HEK293 (cell line): ENCODE results near the gene CDK14.

Experiments
- CTCF ChIA-PET: fragments of 350-600 bp; formaldehyde crosslinking; extraction: SDS; loops from one replicate; lab custom pipeline; 2021; ENCODE audit warnings: antibody characterized with exemption; lab: Yijun Ruan, JAX
- POLR2A ChIA-PET: fragments of 300-600 bp; formaldehyde crosslinking; extraction: SDS; loops from one replicate; lab custom pipeline; 2020; ENCODE audit warnings: antibody characterized with exemption, inconsistent platforms; lab: Yijun Ruan, JAX
- H3K27ac ChIP-seq: fragments of 200-500 bp; sonication (Bioruptor generic); 2 replicates; pipeline ENCODE4 v1.5.1; 2014; ENCODE audit warnings: low read depth, low read length, control low read depth, inconsistent platforms; ENCODE audit errors: extremely low read depth
- H3K36me3 ChIP-seq, 2 experiments: fragments of 200-500 bp in 1 of 2; sonication (Bioruptor generic) in 1 of 2; 1 replicate in 1 of 2; 2 replicates in 1 of 2; pipeline ENCODE4 v1.5.1; 2014 to 2017; ENCODE audit warnings: inconsistent platforms in 2 of 2, low read length in 2 of 2; ENCODE audit not compliant: control insufficient read depth in 2 of 2, insufficient read depth in 1 of 2
- H3K4me1 ChIP-seq: fragments of 200-500 bp; sonication (Bioruptor generic); 2 replicates; pipeline ENCODE4 v1.5.1; 2014; ENCODE audit warnings: mild to moderate bottlenecking, low read length, inconsistent platforms; ENCODE audit not compliant: control insufficient read depth, insufficient read depth
- H3K4me3 ChIP-seq: 2 replicates; pipeline ENCODE4 v1.5.1; 2011; ENCODE audit warnings: low read depth, mild to moderate bottlenecking, control low read depth, low read length, moderate library complexity
- H3K9me3 ChIP-seq: fragments of 200-500 bp; sonication (Bioruptor generic); 2 replicates; pipeline ENCODE4 v1.5.1; 2014; ENCODE audit warnings: low read depth, low read length, inconsistent platforms; ENCODE audit not compliant: control insufficient read depth, insufficient read depth
- EGR2 ChIP-seq: fragments of 450-650 bp; formaldehyde crosslinking; IDR thresholded peaks from 2 replicates; pipeline ENCODE4 v1.5.1; 2016; ENCODE audit warnings: low read depth, missing biosample characterization, missing genetic modification characterization
- GLI4 ChIP-seq: fragments of 450-650 bp; formaldehyde crosslinking; IDR thresholded peaks from 2 replicates; pipeline ENCODE4 v1.5.1; 2016; ENCODE audit warnings: missing biosample characterization, missing genetic modification characterization
- RBAK ChIP-seq: fragments of 450-650 bp; formaldehyde crosslinking; IDR thresholded peaks from 2 replicates; pipeline ENCODE4 v1.5.1; 2016; ENCODE audit warnings: missing biosample characterization, missing genetic modification characterization
- REPIN1 ChIP-seq: fragments of 450-650 bp; formaldehyde crosslinking; IDR thresholded peaks from 2 replicates; pipeline ENCODE4 v1.5.1; 2017; ENCODE audit warnings: missing biosample characterization, missing genetic modification characterization, low read depth
- SP2 ChIP-seq: fragments of 450-650 bp; formaldehyde crosslinking; IDR thresholded peaks from 2 replicates; pipeline ENCODE4 v1.5.1; 2016; ENCODE audit warnings: missing biosample characterization, missing genetic modification characterization
- WT1 ChIP-seq: fragments of 450-650 bp; formaldehyde crosslinking; IDR thresholded peaks from 2 replicates; pipeline ENCODE4 v1.5.1; 2016; ENCODE audit warnings: missing biosample characterization, missing genetic modification characterization
- YY1 ChIP-seq: fragments of 450-650 bp; formaldehyde crosslinking; IDR thresholded peaks from 2 replicates; pipeline ENCODE4 v1.5.1; 2018; ENCODE audit warnings: missing biosample characterization, missing genetic modification characterization
- ZBTB21 ChIP-seq: fragments of 450-650 bp; formaldehyde crosslinking; IDR thresholded peaks from 2 replicates; pipeline ENCODE4 v1.5.1; 2017; ENCODE audit warnings: missing biosample characterization, missing genetic modification characterization
- ZNF121 ChIP-seq: fragments of 450-650 bp; formaldehyde crosslinking; IDR thresholded peaks from 2 replicates; pipeline ENCODE4 v1.5.1; 2016; ENCODE audit warnings: missing biosample characterization, missing genetic modification characterization
- ZNF133 ChIP-seq: fragments of 450-650 bp; formaldehyde crosslinking; IDR thresholded peaks from 2 replicates; pipeline ENCODE4 v1.5.1; 2016; ENCODE audit warnings: missing biosample characterization, missing genetic modification characterization
- ZNF221 ChIP-seq: fragments of 450-650 bp; formaldehyde crosslinking; IDR thresholded peaks from 2 replicates; pipeline ENCODE4 v1.5.1; 2017; ENCODE audit warnings: missing biosample characterization, missing genetic modification characterization, borderline replicate concordance
- ZNF366 ChIP-seq: fragments of 450-650 bp; formaldehyde crosslinking; conservative IDR thresholded peaks from 2 replicates; pipeline ENCODE4 v1.5.1; 2016; ENCODE audit warnings: missing biosample characterization, missing genetic modification characterization
- ZNF433 ChIP-seq: fragments of 450-650 bp; formaldehyde crosslinking; IDR thresholded peaks from 2 replicates; pipeline ENCODE4 v1.5.1; 2016; ENCODE audit warnings: missing biosample characterization, missing genetic modification characterization, low read depth
- ZNF501 ChIP-seq: fragments of 450-650 bp; formaldehyde crosslinking; IDR thresholded peaks from 2 replicates; pipeline ENCODE4 v1.5.1; 2016; ENCODE audit warnings: missing biosample characterization, missing genetic modification characterization
- ZNF510 ChIP-seq: fragments of 450-650 bp; formaldehyde crosslinking; IDR thresholded peaks from 2 replicates; pipeline ENCODE4 v1.5.1; 2018; ENCODE audit warnings: mild to moderate bottlenecking, missing genetic modification characterization, missing biosample characterization; ENCODE audit not compliant: insufficient replicate concordance
- ZNF530 ChIP-seq: fragments of 450-650 bp; formaldehyde crosslinking; IDR thresholded peaks from 2 replicates; pipeline ENCODE4 v1.5.1; 2016; ENCODE audit warnings: low read depth, missing biosample characterization, missing genetic modification characterization
- ZNF548 ChIP-seq: fragments of 450-650 bp; formaldehyde crosslinking; IDR thresholded peaks from 2 replicates; pipeline ENCODE4 v1.5.1; 2016; ENCODE audit warnings: missing biosample characterization, missing genetic modification characterization
- ZNF549 ChIP-seq: fragments of 450-650 bp; IDR thresholded peaks from 2 replicates; pipeline ENCODE4 v1.5.1; 2018; ENCODE audit warnings: missing biosample characterization, missing genetic modification characterization, mild to moderate bottlenecking, inconsistent platforms, moderate library complexity
- ZNF571 ChIP-seq: fragments of 450-650 bp; formaldehyde crosslinking; IDR thresholded peaks from 2 replicates; pipeline ENCODE4 v1.5.0; 2017; ENCODE audit warnings: missing biosample characterization, missing genetic modification characterization
- ZNF621 ChIP-seq: fragments of 450-650 bp; formaldehyde crosslinking; IDR thresholded peaks from 2 replicates; pipeline ENCODE4 v1.5.1; 2017; ENCODE audit warnings: missing biosample characterization, missing genetic modification characterization
- ZNF658 ChIP-seq: fragments of 450-650 bp; formaldehyde crosslinking; IDR thresholded peaks from 2 replicates; pipeline ENCODE4; 2016; ENCODE audit warnings: missing biosample characterization, missing genetic modification characterization
- ZNF785 ChIP-seq: fragments of 450-650 bp; formaldehyde crosslinking; IDR thresholded peaks from 2 replicates; pipeline ENCODE4 v1.5.1; 2016; ENCODE audit warnings: missing biosample characterization, missing genetic modification characterization
- ZNF791 ChIP-seq: fragments of 450-650 bp; formaldehyde crosslinking; IDR thresholded peaks from 2 replicates; pipeline ENCODE4 v1.5.1; 2016; ENCODE audit warnings: missing biosample characterization, missing genetic modification characterization
- TF ChIP-seq, protein P1 (sequence below): fragments of 450-650 bp; formaldehyde crosslinking; IDR thresholded peaks from 2 replicates; pipeline ENCODE4 v1.5.1; 2016; ENCODE audit warnings: missing biosample characterization, missing genetic modification characterization
- TF ChIP-seq, protein P2 (sequence below): fragments of 450-650 bp; formaldehyde crosslinking; IDR thresholded peaks from 2 replicates; pipeline ENCODE4 v1.5.1; 2016; ENCODE audit warnings: missing biosample characterization, missing genetic modification characterization
- TF ChIP-seq, protein P3 (sequence below): fragments of 450-650 bp; formaldehyde crosslinking; optimal IDR thresholded peaks from 2 replicates; pipeline ENCODE3; 2016; ENCODE audit warnings: missing biosample characterization, mild to moderate bottlenecking, missing genetic modification characterization

Gene CDK14

DNA sequence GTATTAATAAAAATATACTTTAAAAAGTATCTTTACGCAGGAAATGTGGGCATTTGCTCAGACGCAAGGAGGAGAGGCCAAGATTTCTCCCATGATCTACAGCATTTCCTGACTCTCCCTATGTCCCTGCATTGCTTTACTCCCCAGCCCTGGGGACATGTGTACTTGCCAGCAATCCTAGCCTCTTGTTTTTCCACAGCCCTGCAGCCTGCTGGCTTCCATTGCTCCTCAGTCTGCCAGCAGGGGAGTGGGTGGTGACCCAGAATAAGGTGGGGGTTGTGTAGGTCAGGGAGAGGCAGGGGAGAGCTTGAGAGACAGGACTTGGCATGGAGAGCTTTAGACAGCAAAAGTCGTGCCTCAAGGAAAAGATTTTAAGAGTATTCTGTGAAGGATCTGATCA, 307.7 kb downstream of the CDK14 start:
- ChIA-PET POLR2A (no interaction called here), CTCF (no interaction called here)
- Histone ChIP-seq H3K4me1 (no peaks in the 10 kb centered on the region), H3K4me3 (no peak overlapping the region), H3K36me3 (no peaks in the 10 kb centered on the region), H3K9me3 (no peaks in the 10 kb centered on the region), H3K27ac (no peak overlapping the region)
- no peak for TF ChIP-seq ZNF433 (tag by site-specific recombination)
- TF ChIP-seq ZNF221 = no peak
- no peak for TF ChIP-seq ZNF510
- no peak for TF ChIP-seq ZNF791 (tag by site-specific recombination)
- no peak for TF ChIP-seq RBAK (tag by site-specific recombination)
- no peak for TF ChIP-seq EGR2
- TF ChIP-seq, protein P1, sequence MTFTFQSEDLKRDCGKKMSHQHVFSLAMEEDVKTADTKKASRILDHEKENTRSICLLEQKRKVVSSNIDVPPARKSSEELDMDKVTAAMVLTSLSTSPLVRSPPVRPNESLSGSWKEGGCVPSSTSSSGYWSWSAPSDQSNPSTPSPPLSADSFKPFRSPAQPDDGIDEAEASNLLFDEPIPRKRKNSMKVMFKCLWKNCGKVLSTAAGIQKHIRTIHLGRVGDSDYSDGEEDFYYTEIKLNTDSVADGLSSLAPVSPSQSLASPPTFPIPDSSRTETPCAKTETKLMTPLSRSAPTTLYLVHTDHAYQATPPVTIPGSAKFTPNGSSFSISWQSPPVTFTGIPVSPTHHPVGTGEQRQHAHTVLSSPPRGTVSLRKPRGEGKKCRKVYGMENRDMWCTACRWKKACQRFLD (tag by site-specific recombination) = no peak
- TF ChIP-seq REPIN1 (tag by site-specific recombination) = no peak
- no peak for TF ChIP-seq ZNF621 (tag by site-specific recombination)
- TF ChIP-seq ZNF548 = no peak
- TF ChIP-seq ZNF501 (tag by site-specific recombination) = no peak
- no peak for TF ChIP-seq ZNF571 (tag by site-specific recombination)

DNA sequence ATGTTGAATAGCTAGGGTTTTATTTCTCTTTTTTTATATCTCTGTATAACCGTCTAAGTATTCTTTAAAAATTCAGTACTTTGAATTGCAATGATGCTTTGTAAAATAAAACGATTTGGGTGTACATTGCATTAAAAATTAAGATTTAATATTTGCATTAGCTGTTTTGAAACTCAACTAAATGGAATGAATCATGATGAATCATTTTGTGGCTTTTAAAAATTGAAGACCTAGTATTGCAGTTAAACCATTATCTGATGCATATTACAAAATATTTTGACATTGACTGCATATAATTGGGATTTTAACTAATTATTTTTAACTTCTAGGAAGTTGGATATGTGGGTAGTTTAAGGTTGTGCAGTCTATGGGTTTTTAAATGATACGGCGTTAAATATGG, 314.0 kb downstream of the CDK14 start:
- ChIA-PET CTCF (interaction anchor here (0.6 kb wide), 1 partner anchor 19 kb away, joined by 3 read pairs; no protein-coding TSS in a partner anchor), POLR2A (no interaction called here)
- TF ChIP-seq ZNF658 (tag by site-specific recombination) = no peak
- no peak for TF ChIP-seq ZBTB21 (tag by site-specific recombination)
- no peak for TF ChIP-seq ZNF121
- no peak overlapping the region for H3K27ac ChIP-seq
- no peaks in the 10 kb centered on the region for H3K9me3 ChIP-seq
- no peaks in the 10 kb centered on the region for H3K4me1 ChIP-seq
- H3K4me3 ChIP-seq = no peak overlapping the region
- no peaks in the 10 kb centered on the region for H3K36me3 ChIP-seq

DNA sequence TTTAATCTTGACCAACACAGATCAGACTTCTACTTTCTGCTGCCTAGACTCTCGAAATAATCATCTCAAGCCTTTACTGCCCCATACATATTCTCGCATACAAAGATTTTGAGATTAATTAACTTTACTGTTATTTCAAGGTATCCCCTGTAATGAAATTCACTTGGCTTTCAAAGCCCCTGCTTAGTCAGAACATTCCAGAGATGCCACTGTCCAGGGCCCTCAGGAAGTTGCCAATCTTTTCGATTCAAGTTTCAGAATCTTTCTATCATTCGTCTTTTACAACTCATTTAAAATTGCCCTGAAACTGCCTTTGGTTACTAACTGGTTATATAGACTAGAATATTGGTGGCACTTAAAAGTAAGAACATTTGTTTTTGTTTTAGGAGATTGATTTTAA, 320.2 kb downstream of the CDK14 start:
- TF ChIP-seq, protein P2, sequence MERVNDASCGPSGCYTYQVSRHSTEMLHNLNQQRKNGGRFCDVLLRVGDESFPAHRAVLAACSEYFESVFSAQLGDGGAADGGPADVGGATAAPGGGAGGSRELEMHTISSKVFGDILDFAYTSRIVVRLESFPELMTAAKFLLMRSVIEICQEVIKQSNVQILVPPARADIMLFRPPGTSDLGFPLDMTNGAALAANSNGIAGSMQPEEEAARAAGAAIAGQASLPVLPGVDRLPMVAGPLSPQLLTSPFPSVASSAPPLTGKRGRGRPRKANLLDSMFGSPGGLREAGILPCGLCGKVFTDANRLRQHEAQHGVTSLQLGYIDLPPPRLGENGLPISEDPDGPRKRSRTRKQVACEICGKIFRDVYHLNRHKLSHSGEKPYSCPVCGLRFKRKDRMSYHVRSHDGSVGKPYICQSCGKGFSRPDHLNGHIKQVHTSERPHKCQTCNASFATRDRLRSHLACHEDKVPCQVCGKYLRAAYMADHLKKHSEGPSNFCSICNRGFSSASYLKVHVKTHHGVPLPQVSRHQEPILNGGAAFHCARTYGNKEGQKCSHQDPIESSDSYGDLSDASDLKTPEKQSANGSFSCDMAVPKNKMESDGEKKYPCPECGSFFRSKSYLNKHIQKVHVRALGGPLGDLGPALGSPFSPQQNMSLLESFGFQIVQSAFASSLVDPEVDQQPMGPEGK (tag by site-specific recombination) = no peak
- no peak for TF ChIP-seq ZNF133 (tag by site-specific recombination)
- no peak for TF ChIP-seq GLI4 (tag by site-specific recombination)
- TF ChIP-seq WT1 (tag by site-specific recombination) = no peak
- no peak for TF ChIP-seq ZNF549 (tag by site-specific recombination)
- TF ChIP-seq ZNF785 (tag by site-specific recombination) = no peak
- TF ChIP-seq ZNF366 = no peak
- TF ChIP-seq, protein P3, sequence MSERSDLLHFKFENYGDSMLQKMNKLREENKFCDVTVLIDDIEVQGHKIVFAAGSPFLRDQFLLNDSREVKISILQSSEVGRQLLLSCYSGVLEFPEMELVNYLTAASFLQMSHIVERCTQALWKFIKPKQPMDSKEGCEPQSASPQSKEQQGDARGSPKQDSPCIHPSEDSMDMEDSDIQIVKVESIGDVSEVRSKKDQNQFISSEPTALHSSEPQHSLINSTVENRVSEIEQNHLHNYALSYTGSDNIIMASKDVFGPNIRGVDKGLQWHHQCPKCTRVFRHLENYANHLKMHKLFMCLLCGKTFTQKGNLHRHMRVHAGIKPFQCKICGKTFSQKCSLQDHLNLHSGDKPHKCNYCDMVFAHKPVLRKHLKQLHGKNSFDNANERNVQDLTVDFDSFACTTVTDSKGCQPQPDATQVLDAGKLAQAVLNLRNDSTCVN (tag by site-specific recombination) = no peak
- no peak for TF ChIP-seq SP2 (tag by site-specific recombination)
- no peak for TF ChIP-seq ZNF530 (tag by site-specific recombination)
- TF ChIP-seq YY1 = no peak
- no peaks in the 10 kb centered on the region for H3K4me1 ChIP-seq
- POLR2A ChIA-PET = no interaction called here
- no peak overlapping the region for H3K27ac ChIP-seq
- H3K36me3 ChIP-seq = no peaks in the 10 kb centered on the region
- no peaks in the 10 kb centered on the region for H3K9me3 ChIP-seq
- CTCF ChIA-PET = no interaction called here
- H3K4me3 ChIP-seq = no peak overlapping the region
